OCI-LY1 (cell line): ENCODE data around the gene TASP1.

Source experiments
- H2AFZ ChIP-seq: fragments of 200-600 bp; sonication (generic), shearing (Covaris generic); 2 replicates; pipeline ENCODE4 v1.6.0; 2014; ENCODE audit warnings: antibody characterized with exemption, mild to moderate bottlenecking, low read length
- H3F3A ChIP-seq: fragments of 200-600 bp; sonication (generic), shearing (Covaris generic); 2 replicates; pipeline ENCODE4 v1.6.0; 2014; ENCODE audit warnings: mild to moderate bottlenecking, antibody characterized with exemption, low read length, moderate library complexity; ENCODE audit not compliant: insufficient read depth
- H3K27ac ChIP-seq: fragments of 200-600 bp; sonication (generic); 2 replicates; pipeline ENCODE4 v1.5.1; 2014; ENCODE audit warnings: low read length, mixed run types, mild to moderate bottlenecking, low read depth; ENCODE audit not compliant: poor library complexity, severe bottlenecking
- H3K27me3 ChIP-seq: fragments of 200-600 bp; sonication (generic); 2 replicates; pipeline ENCODE4 v1.6.0; 2014; ENCODE audit warnings: antibody characterized with exemption, mild to moderate bottlenecking, low read length, moderate library complexity; ENCODE audit not compliant: insufficient read depth
- H3K36me3 ChIP-seq: fragments of 200-600 bp; sonication (generic); 2 replicates; pipeline ENCODE4 v1.6.1; 2014; ENCODE audit warnings: mild to moderate bottlenecking, antibody characterized with exemption, low read length, moderate library complexity, mixed read lengths; ENCODE audit not compliant: insufficient read depth
- H3K4me1 ChIP-seq: fragments of 200-600 bp; sonication (generic); 2 replicates; pipeline ENCODE4 v1.5.1; 2014; ENCODE audit warnings: mild to moderate bottlenecking, low read length, moderate library complexity; ENCODE audit not compliant: insufficient read depth, severe bottlenecking
- H3K4me2 ChIP-seq: fragments of 200-600 bp; sonication (generic), shearing (Covaris generic); 2 replicates; pipeline ENCODE4 v1.6.1; 2014; ENCODE audit warnings: low read length
- H3K4me3 ChIP-seq: fragments of 200-600 bp; sonication (generic); 2 replicates; pipeline ENCODE4 v1.5.1; 2014; ENCODE audit warnings: low read length, low read depth, mild to moderate bottlenecking, mixed read lengths; ENCODE audit not compliant: poor library complexity, severe bottlenecking
- H3K79me2 ChIP-seq: fragments of 200-600 bp; shearing (Covaris generic); 2 replicates; pipeline ENCODE4 v1.6.1; 2016; ENCODE audit warnings: mixed run types, low read length, mixed read lengths; ENCODE audit not compliant: insufficient read depth
- H3K9ac ChIP-seq: fragments of 200-600 bp; sonication (generic), shearing (Covaris generic); 2 replicates; pipeline ENCODE4 v1.6.1; 2014; ENCODE audit warnings: mild to moderate bottlenecking, low read length, mixed read lengths
- H3K9me2 ChIP-seq: fragments of 200-600 bp; sonication (generic), shearing (Covaris generic); 2 replicates; pipeline ENCODE4 v1.6.1; 2014; ENCODE audit warnings: low read depth, mild to moderate bottlenecking, low read length, mixed read lengths
- H3K9me3 ChIP-seq: fragments of 200-600 bp; shearing (Covaris generic); 2 replicates; pipeline ENCODE4 v1.6.1; 2014; ENCODE audit warnings: low read length, mixed read lengths
- H4K20me1 ChIP-seq: fragments of 200-600 bp; sonication (generic), shearing (Covaris generic); 2 replicates; pipeline ENCODE4 v1.6.0; 2016; ENCODE audit warnings: mild to moderate bottlenecking, low read length; ENCODE audit not compliant: insufficient read depth
- EZH2 ChIP-seq: fragments of 200-600 bp; sonication (generic), shearing (Covaris generic); IDR thresholded peaks from 2 replicates; pipeline ENCODE4 v1.8.0; 2017; ENCODE audit warnings: borderline replicate concordance, mixed run types, mild to moderate bottlenecking, antibody characterized with exemption, low read length, moderate library complexity, mixed read lengths
- TF ChIP-seq, protein P1 (sequence below): fragments of 200-600 bp; sonication (generic), shearing (Covaris generic); IDR thresholded peaks from 2 replicates; pipeline ENCODE4 v1.5.1; 2017; ENCODE audit warnings: mild to moderate bottlenecking, antibody characterized with exemption, low read length, moderate library complexity, mixed read lengths

The TASP1 gene

DNA sequence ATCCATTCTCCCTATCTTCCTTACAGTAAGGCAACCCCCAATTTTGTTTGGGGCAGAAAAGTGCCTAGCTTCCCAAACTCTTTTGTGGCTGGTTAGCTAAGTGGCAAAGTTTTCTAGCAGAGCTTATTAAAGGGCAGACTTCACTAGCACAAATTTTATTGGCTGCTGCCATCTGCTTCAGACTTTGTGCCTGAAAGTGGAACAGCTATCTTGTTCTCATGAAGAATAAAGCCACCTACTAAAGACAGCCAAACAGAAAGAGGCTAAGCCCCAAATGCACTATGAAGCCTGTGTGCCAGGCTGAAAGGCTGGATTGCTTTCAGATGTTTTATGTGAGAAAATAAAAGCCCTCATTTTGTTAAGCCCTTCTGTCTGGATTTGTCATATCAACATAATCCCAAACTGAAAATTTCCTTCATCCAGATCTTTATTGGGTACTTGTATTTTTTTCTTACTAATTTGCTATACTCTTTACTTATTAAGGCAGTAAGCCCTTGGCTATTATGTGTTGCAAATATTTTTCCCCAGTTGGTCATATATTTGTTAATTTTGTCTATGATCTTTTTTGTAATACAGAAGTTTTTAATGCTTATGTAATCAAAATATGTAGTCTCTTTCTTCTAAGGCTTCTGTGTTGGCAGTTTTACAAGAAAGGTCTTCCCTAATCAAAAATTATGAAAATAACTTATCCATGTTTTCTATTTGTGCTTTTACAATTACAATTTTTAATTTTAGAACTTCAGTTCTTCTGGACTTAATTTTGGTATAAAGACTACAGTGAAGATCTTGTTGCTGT lies 191.1 kb downstream of the TASP1 start:
- Histone ChIP-seq H3K9me3 (no peaks in the 10 kb centered on the region), H3K4me2 (no peak overlapping the region), H3K27ac (no peak overlapping the region), H3F3A (no peaks in the 10 kb centered on the region), H3K27me3 (no peaks in the 10 kb centered on the region), H2AFZ (no peak overlapping the region), H3K9me2 (no peaks in the 10 kb centered on the region), H4K20me1 (no peaks in the 10 kb centered on the region), H3K9ac (no peak overlapping the region), H3K4me3 (no peak overlapping the region), H3K79me2 (no peaks in the 10 kb centered on the region), H3K4me1 (no peaks in the 10 kb centered on the region), H3K36me3 (no peaks in the 10 kb centered on the region)
- TF ChIP-seq, protein P1, sequence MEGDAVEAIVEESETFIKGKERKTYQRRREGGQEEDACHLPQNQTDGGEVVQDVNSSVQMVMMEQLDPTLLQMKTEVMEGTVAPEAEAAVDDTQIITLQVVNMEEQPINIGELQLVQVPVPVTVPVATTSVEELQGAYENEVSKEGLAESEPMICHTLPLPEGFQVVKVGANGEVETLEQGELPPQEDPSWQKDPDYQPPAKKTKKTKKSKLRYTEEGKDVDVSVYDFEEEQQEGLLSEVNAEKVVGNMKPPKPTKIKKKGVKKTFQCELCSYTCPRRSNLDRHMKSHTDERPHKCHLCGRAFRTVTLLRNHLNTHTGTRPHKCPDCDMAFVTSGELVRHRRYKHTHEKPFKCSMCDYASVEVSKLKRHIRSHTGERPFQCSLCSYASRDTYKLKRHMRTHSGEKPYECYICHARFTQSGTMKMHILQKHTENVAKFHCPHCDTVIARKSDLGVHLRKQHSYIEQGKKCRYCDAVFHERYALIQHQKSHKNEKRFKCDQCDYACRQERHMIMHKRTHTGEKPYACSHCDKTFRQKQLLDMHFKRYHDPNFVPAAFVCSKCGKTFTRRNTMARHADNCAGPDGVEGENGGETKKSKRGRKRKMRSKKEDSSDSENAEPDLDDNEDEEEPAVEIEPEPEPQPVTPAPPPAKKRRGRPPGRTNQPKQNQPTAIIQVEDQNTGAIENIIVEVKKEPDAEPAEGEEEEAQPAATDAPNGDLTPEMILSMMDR: no peak
- no peak for TF ChIP-seq EZH2

DNA sequence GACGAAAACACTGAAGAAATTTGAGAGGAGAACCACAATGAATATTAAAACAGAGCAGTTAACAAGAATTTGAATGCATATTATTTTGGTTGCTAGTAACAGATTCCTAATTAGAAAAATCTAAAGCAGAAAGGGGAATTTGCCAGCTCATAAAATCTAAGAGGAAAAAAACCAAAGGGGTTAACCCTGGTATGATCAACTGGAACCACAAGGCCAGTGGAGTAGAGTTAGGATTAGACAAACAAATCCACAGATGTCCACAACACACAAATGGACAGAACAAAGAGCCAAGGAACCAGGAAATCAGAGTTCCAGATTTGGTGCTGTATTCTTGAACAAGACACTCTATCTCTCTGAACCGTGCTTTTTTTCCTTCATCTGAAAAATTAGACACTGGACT lies 195.0 kb downstream of the TASP1 start:
- no peaks in the 10 kb centered on the region for H3K36me3 ChIP-seq
- H3K9me3 ChIP-seq: 0 out of 2 replicates have a peak, but pooled peaks cover 4% of the 10 kb centered on the region
- H3K79me2 ChIP-seq: no peaks in the 10 kb centered on the region
- no peak overlapping the region for H3K9ac ChIP-seq
- no peaks in the 10 kb centered on the region for H3F3A ChIP-seq
- no peak overlapping the region for H3K4me2 ChIP-seq
- no peak for TF ChIP-seq EZH2
- TF ChIP-seq, protein P1: no peak
- no peak overlapping the region for H3K27ac ChIP-seq
- no peak overlapping the region for H3K4me3 ChIP-seq
- H4K20me1 ChIP-seq: no peaks in the 10 kb centered on the region
- H2AFZ ChIP-seq: no peak overlapping the region
- H3K27me3 ChIP-seq: no peaks in the 10 kb centered on the region
- H3K9me2 ChIP-seq: no peaks in the 10 kb centered on the region
- H3K4me1 ChIP-seq: no peaks in the 10 kb centered on the region

GRCh38 chr20:13442986-13443385 lies 195.7 kb downstream of the TASP1 start:
- no peak overlapping the region for H3K4me3 ChIP-seq
- no peaks in the 10 kb centered on the region for H3K79me2 ChIP-seq
- H3K27me3 ChIP-seq: no peaks in the 10 kb centered on the region
- H3F3A ChIP-seq: no peaks in the 10 kb centered on the region
- H3K9ac ChIP-seq: no peak overlapping the region
- H4K20me1 ChIP-seq: no peaks in the 10 kb centered on the region
- H3K4me1 ChIP-seq: no peaks in the 10 kb centered on the region
- H3K9me3 ChIP-seq: 0 out of 2 replicates have a peak, but pooled peaks cover 4% of the 10 kb centered on the region
- H3K9me2 ChIP-seq: no peaks in the 10 kb centered on the region
- no peak overlapping the region for H2AFZ ChIP-seq
- no peak overlapping the region for H3K27ac ChIP-seq
- TF ChIP-seq EZH2: no peak
- TF ChIP-seq, protein P1: no peak
- H3K4me2 ChIP-seq: no peak overlapping the region
- H3K36me3 ChIP-seq: no peaks in the 10 kb centered on the region
